Femur (tissue), 1 donor: ENCODE measurements around the gene CENPT.

Experiments used
- DNase-seq: peaks from one replicate; pipeline ENCODE4 v3.0.0-alpha.2; 2017

Gene CENPT, protein sequence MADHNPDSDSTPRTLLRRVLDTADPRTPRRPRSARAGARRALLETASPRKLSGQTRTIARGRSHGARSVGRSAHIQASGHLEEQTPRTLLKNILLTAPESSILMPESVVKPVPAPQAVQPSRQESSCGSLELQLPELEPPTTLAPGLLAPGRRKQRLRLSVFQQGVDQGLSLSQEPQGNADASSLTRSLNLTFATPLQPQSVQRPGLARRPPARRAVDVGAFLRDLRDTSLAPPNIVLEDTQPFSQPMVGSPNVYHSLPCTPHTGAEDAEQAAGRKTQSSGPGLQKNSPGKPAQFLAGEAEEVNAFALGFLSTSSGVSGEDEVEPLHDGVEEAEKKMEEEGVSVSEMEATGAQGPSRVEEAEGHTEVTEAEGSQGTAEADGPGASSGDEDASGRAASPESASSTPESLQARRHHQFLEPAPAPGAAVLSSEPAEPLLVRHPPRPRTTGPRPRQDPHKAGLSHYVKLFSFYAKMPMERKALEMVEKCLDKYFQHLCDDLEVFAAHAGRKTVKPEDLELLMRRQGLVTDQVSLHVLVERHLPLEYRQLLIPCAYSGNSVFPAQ

DNA sequence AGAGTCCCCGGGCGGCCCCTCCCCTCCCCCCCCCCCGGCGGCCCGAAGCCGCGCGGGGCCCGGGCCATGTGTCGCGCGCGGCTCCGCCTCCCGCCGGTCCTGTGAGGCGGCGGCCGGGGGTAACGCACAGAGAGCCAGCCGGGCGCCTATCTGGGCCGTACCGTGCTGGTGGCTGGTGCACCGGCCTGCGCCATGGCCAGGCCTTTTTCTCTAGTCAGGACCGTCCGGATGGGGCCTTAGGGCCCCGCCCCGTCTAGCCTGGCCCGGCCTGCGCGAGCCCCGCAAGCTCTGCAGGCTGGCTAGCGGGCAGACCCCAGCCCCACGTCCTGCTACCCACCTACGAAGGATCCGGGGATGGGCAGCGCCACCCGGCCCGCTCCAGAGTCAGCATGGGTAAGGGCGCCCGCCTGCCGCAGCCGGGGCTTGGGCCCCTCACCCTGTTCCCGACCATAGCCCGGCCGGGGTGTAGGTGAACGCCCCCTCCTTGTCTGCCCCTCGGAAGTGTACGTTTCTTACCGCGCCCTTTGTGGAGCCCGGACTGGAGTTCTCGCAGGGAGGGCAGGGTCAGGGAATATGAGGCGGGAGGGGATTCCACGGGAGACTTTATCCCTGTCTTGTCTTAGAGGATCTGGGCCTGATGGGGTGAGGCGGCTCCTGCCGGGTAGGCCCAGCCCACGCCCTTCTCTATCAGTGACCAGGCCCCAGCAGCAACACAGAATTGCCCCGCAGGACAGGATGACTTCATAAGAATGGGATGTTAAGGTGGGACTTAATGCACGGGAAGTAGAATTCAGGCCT, at the start of gene CENPT:
Gene CENPT (minus strand): TSS at position 630 of the 798 bp plus-strand sequence. CDS start 13,834 bp downstream, outside the sequence.
- peak; percentile 41 for DNase-seq

DNA sequence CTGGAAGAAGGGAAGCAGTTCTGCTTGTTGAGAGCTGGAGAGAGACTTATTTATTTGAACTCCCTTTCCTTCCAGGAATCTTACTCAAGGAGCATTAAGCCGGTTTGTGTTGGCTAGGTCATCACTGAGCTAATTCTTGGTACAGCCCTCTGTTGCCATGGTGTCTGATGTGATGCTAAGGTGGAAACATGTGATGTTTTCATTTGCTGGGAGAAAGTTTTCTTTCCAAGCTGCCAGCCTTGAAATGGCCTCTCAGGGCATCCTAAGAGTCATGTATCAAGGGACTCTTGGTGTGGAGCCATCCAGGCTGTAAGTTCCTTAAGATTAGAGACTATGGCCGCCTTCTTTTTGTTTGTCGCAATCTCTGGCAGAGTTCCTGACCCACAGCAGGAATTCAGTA, 49.7 kb upstream of the CENPT start:
- DNase-seq: peak; percentile 75

DNA sequence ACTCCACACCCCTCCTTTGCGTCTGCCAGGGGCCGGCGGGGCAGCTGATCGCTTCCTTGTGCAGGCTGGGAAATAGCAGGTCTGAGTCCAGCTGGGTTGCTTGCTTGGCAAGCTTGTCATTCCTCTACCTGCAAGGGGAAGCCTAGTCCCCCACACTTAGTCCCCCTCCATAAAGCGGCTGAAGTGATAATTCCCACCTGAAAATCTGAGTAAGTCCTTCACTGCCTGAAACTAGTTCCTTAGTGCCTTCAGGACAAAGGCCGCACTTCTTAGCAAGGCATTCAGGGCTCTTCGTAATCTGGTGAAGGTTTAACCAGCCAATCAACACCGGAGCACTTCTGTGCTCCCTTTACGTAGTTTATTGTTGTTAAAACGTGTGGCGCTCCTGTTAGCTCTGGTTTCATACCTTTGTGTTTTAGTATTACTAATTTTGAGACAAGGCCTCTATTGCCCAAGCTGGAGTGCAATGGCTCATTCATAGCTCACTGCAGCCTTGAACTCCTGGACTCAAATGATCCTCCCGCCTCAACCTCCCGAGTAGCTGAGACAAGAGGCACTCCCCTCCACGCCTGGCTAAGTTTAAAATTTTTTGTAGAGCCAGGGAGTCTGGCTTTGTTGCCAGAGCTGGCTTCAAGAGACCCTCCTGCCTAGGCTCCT, 46.4 kb upstream of the CENPT start:
- DNase-seq: no peak

DNA sequence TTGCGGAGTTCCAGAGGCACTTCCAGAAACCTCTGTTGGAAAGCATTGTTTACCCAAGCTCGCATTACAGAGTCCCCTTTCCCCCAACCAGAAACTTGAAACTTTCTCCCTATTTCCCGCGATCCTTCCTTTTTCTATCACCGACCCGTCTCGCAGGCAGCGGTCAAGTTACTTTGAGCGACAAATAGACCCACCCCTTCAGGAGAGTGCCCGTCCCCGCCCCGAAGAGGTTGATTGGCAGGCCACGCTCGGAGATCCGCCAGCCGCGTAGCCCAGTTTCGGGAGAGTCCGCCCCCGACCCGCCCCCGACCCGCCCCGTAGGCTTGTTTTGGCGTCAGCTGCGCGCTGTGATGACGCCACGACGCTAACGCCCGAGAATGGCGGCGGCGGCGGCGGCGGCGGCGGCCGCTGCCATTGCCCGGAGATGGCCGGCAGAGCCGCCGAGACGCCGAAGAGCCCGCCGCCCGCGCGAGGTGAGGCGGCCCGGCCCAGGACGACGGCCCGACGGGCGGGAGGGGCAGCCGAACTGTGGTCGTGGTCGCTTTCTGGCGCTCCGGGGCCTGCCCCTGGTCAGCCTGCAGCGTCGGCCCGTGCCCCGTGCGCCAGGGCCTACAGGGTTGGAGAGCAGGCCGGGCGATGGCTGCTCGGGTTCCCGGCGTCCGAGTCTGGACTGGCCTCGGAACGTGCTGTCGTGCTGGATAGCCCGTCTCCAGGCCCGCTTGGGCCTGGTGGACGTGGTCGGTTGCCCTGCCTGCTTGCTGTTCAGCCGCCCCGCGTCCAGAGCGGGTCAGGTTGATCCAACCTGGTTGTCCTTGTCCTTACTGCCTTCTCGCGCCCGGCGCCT, 45.6 kb upstream of the CENPT start, which contains the start of gene PSKH1:
Gene PSKH1 (plus strand): TSS at position 356 of the 844 bp plus-strand sequence. CDS start 15,496 bp downstream, outside the sequence.
- peak; percentile 99 for DNase-seq

DNA sequence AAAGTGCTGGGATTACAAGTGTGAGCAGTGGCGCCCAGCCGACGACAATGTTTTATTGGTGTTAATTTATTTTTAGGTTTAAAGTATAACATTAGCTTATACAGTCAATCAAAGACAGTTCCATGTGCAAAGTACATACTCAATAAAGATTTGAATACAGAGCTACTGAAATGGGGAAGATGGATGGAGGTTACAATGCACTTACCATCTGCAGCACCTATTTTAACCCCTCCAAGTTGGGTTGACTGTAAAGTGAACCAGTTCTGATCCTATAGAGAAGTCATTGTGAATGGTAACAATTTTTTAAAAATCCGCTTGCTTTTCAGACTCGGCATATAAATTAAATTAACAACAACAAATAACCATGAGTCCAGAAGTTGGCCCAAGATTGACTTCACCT, 44.9 kb upstream of the CENPT start:
- DNase-seq: no peak

DNA sequence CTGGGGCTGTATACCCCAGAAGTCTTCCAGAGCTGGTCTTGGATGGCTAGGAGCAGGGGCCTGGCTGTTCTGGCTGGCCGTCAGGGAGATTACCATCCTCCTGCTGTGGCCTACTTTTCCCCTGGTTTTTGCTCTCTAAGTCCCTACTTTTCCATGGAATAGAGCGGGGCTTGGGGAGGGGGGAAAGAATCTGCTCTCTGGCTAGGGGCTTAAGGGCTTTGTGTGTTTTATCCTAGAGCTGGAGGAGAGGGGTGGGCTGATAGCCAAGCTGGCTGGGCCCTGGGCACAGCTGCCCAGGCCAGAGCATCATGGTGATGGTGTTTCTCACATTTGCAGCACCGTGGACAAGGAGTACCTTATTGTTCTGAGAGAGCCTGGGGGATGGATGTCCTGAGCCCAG, 40.8 kb upstream of the CENPT start:
- DNase-seq: no peak

DNA sequence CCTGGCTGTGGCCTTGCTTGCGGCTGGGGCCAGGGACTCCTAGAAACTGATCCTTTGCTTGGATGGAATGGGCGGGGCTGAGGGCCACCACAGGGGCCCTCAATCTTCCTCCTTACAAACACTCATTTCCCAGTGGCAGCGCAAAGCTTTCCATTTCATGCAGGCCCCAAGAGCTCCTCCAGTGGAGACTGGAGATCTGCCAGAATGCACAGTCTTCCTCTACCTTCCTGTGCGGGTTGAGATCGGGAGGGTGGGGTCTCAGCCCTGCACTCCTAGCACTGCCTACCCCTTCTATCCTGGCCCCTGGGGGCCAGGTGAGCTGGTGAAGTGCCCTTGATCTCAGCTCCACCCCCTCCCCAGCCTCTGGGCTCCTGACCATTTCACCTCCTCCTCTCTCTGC, 38.9 kb upstream of the CENPT start:
- DNase-seq: no peak

DNA sequence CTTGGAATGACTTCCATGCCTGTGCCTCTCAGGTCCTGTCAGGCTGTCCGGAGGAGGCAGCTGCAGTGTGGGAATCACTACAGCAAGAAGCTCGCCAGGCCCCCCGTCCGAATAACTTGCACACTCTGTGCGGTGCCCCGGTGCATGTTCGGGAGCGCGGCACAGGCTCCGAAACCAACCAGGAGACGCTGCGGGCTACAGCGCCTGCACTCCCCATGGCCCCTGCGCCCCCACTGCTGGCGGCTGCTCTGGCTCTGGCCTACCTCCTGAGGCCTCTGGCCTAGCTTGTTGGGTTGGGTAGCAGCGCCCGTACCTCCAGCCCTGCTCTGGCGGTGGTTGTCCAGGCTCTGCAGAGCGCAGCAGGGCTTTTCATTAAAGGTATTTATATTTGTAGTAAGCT, 38.5 kb upstream of the CENPT start:
- DNase-seq: no peak

DNA sequence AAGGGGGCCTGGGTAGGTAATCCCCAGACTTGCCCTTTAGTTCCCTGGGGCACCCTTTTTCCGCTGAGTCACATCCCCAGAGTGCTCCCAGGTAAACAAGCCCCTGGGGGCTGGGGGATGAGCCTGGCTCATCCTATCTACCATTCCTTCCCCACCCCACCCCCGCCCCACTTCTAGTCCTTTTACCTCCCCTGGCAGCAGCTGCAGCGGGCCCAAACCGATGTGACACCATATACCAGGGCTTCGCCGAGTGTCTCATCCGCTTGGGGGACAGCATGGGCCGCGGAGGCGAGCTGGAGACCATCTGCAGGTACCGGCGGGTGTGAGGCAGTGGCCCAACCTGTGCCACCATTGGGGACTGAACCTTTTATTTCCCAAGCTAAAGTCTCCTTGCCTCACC, 38.1 kb upstream of the CENPT start:
- no peak for DNase-seq

DNA sequence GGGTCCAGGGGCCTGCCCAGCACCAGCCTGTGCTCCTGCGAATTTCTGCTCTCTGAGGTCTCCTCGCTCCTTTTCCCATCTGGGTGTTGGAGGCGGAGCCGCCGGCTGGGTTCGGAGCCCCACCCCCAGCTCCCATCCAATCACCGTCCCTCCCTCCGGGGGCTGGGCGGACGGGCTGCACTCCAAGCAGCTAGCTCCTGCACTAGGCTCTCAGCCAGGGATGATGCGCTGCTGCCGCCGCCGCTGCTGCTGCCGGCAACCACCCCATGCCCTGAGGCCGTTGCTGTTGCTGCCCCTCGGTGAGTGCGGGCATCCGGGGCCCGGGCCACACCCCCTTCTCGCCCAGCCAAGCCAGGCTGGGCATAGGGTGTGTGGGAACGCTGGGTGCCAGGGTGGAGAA, 37.2 kb upstream of the CENPT start, which contains the start of gene NRN1L:
Gene NRN1L (plus strand): TSS at position 202 of the 400 bp plus-strand sequence. CDS start 19 bp downstream, at position 221.
- DNase-seq: peak; percentile 92

DNA sequence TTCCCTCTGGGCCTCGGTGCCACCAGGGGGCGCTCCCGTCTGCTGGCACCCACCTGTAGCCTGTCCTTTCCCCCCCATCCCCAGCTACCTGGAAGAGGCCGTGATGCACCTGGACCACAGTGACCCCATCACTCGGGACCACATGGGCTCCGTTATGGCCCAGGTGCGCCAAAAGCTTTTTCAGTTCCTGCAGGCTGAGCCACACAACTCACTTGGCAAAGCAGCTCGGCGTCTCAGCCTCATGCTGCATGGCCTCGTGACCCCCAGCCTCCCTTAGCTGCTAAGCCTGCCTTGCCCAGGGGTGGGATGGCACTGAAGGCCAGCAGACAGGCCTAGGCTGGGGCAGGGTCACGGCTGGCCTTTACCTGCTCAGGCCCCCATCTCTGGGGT, 36.4 kb upstream of the CENPT start:
- DNase-seq: peak; percentile 58

DNA sequence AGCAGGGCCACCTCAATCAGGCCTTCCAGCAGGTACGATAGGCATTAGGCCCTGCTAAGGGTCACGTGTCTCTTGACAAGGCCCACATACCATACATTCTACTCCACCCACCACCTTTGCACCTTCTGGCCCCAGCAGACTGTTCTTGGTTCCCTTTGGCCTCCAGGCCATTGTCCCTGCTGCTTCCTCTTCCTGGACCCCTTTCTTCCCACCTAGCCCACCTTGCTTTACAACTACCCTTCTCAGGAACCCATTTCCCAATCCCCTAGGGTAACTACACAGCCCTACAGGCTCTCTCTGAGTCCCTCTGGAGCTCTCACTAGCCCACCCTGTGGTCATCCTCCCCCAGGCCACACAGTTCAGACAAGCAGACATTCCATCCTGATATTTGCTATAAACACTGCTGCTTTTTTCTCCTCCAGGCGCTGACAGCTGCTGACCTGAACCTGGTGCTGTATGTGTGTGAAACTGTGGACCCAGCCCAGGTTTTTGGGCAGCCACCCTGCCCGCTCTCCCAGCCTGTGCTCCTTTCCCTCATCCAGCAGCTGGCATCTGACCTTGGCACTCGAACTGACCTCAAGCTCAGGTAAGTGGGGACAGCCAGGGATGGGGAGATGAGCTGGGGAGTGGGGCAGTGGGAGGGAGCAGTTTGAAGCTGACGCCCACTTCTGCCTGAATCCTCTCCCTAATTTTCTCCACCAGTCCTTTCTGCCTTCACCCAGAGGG, 35.8 kb upstream of the CENPT start:
- DNase-seq: no peak

DNA sequence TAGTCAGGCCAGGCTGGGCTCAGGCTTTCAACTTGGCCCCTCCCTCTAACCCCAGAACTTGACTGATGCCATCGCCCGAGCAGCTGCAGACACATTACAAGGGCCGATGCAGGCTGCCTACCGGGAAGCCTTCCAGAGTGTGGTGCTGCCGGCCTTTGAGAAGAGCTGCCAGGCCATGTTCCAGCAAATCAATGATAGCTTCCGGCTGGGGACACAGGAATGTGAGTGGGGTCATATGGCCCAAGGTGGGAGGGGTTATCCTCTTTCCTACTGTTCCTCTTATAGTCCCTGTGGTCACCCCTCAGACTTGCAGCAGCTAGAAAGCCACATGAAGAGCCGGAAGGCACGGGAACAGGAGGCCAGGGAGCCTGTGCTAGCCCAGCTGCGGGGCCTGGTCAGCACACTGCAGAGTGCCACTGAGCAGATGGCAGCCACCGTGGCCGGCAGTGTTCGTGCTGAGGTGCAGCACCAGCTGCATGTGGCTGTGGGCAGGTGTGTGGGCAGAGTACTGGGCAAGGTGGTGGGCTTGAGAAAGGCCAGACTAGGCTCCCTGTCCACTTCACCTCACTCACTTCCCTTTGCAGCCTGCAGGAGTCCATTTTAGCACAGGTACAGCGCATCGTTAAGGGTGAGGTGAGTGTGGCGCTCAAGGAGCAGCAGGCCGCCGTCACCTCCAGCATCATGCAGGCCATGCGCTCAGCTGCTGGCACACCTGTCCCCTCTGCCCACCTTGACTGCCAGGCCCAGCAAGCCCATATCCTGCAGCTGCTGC, 35.1 kb upstream of the CENPT start:
- DNase-seq: peak; percentile 82

DNA sequence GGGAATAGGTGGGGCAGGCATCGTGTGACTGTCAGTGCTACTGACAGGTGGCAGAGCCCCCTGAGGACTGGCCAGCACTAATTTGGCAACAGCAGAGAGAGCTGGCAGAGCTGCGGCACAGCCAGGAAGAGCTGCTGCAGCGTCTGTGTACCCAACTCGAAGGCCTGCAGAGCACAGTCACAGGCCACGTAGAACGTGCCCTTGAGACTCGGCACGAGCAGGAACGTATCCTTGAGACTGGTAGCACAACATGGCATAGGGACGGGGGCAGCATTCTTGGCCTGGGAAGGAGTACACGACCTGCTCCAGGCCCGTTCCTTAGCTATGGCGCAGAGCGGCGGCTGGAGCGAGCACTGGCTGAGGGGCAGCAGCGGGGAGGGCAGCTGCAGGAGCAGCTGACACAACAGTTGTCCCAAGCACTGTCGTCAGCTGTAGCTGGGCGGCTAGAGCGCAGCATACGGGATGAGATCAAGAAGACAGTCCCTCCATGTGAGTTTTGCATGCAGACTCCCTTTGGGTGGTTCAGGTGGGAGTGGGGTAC, 34.2 kb upstream of the CENPT start:
- peak; percentile 74 for DNase-seq

DNA sequence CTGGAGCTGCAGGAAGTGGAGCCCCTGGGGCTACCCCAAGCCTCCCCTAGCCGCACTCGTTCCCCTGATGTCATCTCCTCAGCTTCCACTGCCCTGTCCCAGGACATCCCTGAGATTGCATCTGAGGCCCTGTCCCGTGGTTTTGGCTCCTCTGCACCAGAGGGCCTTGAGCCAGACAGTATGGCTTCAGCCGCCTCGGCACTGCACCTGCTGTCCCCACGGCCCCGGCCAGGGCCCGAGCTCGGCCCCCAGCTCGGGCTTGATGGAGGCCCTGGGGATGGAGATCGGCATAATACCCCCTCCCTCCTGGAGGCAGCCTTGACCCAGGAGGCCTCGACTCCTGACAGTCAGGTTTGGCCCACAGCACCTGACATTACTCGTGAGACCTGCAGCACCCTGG, 33.1 kb upstream of the CENPT start:
- no peak for DNase-seq

DNA sequence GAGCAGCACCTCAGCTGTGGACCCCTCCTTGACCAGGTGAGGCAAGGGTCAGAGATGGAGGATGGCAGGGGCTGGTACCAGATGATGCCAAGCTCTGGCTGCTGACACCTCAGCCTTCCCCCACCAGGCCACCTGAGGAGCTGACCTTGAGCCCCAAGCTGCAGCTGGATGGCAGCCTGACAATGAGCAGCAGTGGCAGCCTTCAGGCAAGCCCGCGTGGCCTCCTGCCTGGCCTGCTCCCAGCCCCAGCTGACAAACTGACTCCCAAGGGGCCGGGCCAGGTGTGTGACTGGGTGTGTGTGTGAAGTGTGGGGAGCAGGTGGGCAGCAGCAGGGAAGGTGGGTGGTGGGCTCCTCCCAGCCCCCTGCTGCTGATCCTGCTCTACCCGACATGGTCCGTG, 32.4 kb upstream of the CENPT start:
- no peak for DNase-seq

DNA sequence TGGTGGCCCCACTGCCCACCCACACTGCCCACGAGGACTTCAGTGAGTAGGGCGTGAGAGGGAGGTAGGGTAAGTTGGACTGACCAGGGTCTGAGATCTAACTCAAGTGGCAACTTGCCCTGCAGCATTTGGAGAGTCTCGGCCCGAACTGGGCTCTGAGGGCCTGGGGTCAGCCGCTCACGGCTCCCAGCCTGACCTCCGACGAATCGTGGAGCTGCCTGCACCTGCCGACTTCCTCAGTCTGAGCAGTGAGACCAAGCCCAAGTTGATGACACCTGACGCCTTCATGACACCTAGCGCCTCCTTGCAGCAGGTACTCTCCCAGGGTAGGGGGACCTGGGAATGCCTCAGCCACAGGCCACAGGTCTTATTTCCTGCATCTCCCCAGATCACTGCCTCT, 32.0 kb upstream of the CENPT start:
- DNase-seq: no peak

DNA sequence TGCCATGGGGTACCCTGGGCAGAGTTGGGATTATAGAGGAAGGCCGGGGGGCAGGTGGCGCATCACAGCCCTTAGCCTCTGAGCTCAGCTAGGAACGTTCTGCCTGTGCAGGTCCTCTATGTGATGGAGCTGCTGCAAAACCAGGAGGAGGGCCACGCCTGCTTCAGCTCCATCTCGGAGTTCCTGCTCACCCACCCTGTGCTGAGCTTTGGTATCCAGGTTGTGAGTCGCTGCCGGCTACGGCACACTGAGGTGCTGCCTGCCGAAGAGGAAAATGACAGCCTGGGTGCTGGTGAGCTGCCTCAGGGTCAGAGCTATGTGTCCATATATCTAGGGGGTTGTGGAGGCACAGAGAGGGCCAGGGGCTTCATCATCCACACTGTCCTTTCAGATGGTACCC, 31.4 kb upstream of the CENPT start:
- DNase-seq: no peak

DNA sequence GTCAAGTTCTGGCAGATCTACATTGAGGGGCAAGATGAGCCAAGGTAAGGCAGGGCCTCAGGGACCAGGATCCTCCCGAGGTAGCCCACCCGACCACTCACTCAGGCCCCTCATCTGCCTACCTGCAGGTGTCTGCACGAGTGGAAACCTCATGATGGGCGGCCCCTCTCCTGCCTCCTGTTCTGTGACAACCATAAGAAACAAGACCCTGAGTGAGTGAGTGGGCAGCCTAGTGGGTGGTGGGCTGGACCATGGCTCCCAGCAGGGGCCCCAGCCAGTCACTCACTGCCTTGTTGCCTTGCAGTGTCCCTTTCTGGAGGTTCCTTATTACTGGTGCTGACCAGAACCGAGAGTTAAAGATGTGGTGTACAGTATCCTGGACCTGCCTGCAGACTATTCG, 30.7 kb upstream of the CENPT start:
- DNase-seq: no peak

DNA sequence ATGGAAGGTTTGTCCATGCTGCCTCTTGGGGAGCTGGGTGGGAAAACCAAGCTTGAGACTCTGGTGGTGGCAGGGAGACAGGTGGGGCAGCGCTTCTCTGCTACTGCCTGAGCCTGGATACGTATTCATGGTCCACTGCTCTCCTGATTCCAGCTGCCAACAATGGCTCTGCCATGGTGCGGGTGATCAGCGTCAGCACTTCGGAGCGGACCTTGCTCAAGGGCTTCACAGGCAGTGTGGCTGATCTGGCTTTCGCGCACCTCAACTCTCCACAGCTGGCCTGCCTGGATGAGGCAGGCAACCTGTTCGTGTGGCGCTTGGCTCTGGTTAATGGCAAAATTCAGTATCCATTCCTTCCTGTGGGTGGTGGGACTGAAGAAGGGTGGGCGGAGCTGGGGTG, 29.6 kb upstream of the CENPT start:
- DNase-seq: no peak
